DOHH2 (cell line): ENCODE results near the gene ALOX5AP.

Source experiments
- H3F3A ChIP-seq: fragments of 200-600 bp; sonication (generic), shearing (Covaris generic); 2 replicates; pipeline ENCODE4 v1.6.0; 2016; ENCODE audit warnings: antibody characterized with exemption, mild to moderate bottlenecking; ENCODE audit not compliant: control insufficient read depth, insufficient read depth
- H3K27ac ChIP-seq: fragments of 200-600 bp; sonication (generic); 2 replicates; pipeline ENCODE4 v1.5.1; 2014; ENCODE audit warnings: low read depth, mild to moderate bottlenecking, low read length, moderate library complexity
- H3K27me3 ChIP-seq: fragments of 200-600 bp; sonication (generic); 2 replicates; pipeline ENCODE4 v1.6.1; 2014; ENCODE audit warnings: mild to moderate bottlenecking, low read length, mixed read lengths; ENCODE audit not compliant: control insufficient read depth
- H3K36me3 ChIP-seq: fragments of 200-600 bp; sonication (generic); 2 replicates; pipeline ENCODE4 v1.6.1; 2014; ENCODE audit warnings: mild to moderate bottlenecking, low read length, moderate library complexity, mixed read lengths; ENCODE audit not compliant: control insufficient read depth
- H3K4me1 ChIP-seq: fragments of 200-600 bp; sonication (generic); 2 replicates; pipeline ENCODE4 v1.6.1; 2014; ENCODE audit warnings: mild to moderate bottlenecking, low read length, mixed read lengths; ENCODE audit not compliant: control insufficient read depth
- H3K4me2 ChIP-seq: fragments of 200-600 bp; sonication (generic); 2 replicates; pipeline ENCODE4 v1.6.0; 2014; ENCODE audit warnings: mild to moderate bottlenecking, low read length, moderate library complexity
- H3K4me3 ChIP-seq: fragments of 200-600 bp; sonication (generic); 2 replicates; pipeline ENCODE4 v1.5.1; 2014; ENCODE audit warnings: mild to moderate bottlenecking, low read length, mixed read lengths
- H3K79me2 ChIP-seq: fragments of 200-600 bp; sonication (generic); 2 replicates; pipeline ENCODE4 v1.6.1; 2014; ENCODE audit warnings: mild to moderate bottlenecking, low read length, mixed read lengths; ENCODE audit not compliant: control insufficient read depth
- H3K9me2 ChIP-seq: fragments of 200-600 bp; sonication (generic); replicated peaks from 2 replicates; pipeline ENCODE4 v1.6.1; 2014; ENCODE audit warnings: mild to moderate bottlenecking, low read length, mixed read lengths; ENCODE audit not compliant: control insufficient read depth
- H3K9me3 ChIP-seq: fragments of 200-600 bp; sonication (generic); 2 replicates; pipeline ENCODE4 v1.6.1; 2014; ENCODE audit warnings: antibody characterized with exemption, low read length, mixed read lengths; ENCODE audit not compliant: control insufficient read depth, insufficient read depth
- H4K20me1 ChIP-seq: fragments of 200-600 bp; sonication (generic); 2 replicates; pipeline ENCODE4 v1.6.0; 2014; ENCODE audit warnings: low read depth, mild to moderate bottlenecking, antibody characterized with exemption, low read length, moderate library complexity; ENCODE audit not compliant: control insufficient read depth, insufficient read depth
- CTCF ChIP-seq: fragments of 200-600 bp; sonication (generic); IDR thresholded peaks from one replicate; pipeline ENCODE4 v1.5.1; 2014; ENCODE audit warnings: antibody characterized with exemption, mild to moderate bottlenecking, low read depth, low read length; ENCODE audit not compliant: poor library complexity, severe bottlenecking
- EZH2phosphoT487 ChIP-seq: fragments of 200-600 bp; sonication (generic); IDR thresholded peaks from 2 replicates; pipeline ENCODE4 v1.6.1; 2017; ENCODE audit warnings: borderline replicate concordance, mild to moderate bottlenecking, antibody characterized with exemption, low read length, moderate library complexity, mixed read lengths

Gene ALOX5AP

GRCh38 chr13:30805603-30806011 is 70.3 kb downstream of the ALOX5AP start:
- Histone ChIP-seq H3K27ac (no peak overlapping the region), H3K27me3 (no peaks in the 10 kb centered on the region), H3K9me3 (no peaks in the 10 kb centered on the region), H3K79me2 (no peaks in the 10 kb centered on the region), H3F3A (no peaks in the 10 kb centered on the region), H3K36me3 (no peaks in the 10 kb centered on the region), H3K4me2 (no peak overlapping the region), H3K9me2 (no peaks in the 10 kb centered on the region), H4K20me1 (no peaks in the 10 kb centered on the region), H3K4me3 (no peak overlapping the region), H3K4me1 (peaks cover 7% of the 10 kb centered on the region)
- TF ChIP-seq CTCF (no peak), EZH2phosphoT487 (no peak)

- H4K20me1 ChIP-seq = no peaks in the 10 kb centered on the region
- H3K79me2 ChIP-seq = no peaks in the 10 kb centered on the region
- H3K4me2 ChIP-seq = no peak overlapping the region
- no peaks in the 10 kb centered on the region for H3K36me3 ChIP-seq
- H3F3A ChIP-seq = no peaks in the 10 kb centered on the region
- no peaks in the 10 kb centered on the region for H3K27me3 ChIP-seq
- H3K9me3 ChIP-seq = no peaks in the 10 kb centered on the region
- TF ChIP-seq CTCF (no peak), EZH2phosphoT487 (no peak)
- H3K4me1 ChIP-seq = peaks cover 7% of the 10 kb centered on the region
- H3K9me2 ChIP-seq = no peaks in the 10 kb centered on the region
- H3K27ac ChIP-seq = no peak overlapping the region
- H3K4me3 ChIP-seq = no peak overlapping the region
These were observed 71.4 kb downstream of the ALOX5AP start for GRCh38 chr13:30806784-30807183.

- Histone ChIP-seq H4K20me1 (no peaks in the 10 kb centered on the region), H3K9me2 (no peaks in the 10 kb centered on the region), H3K9me3 (no peaks in the 10 kb centered on the region), H3K4me2 (no peak overlapping the region), H3K4me3 (no peak overlapping the region), H3F3A (no peaks in the 10 kb centered on the region), H3K79me2 (no peaks in the 10 kb centered on the region), H3K4me1 (peaks cover 7% of the 10 kb centered on the region), H3K36me3 (no peaks in the 10 kb centered on the region), H3K27me3 (peaks cover 3% of the 10 kb centered on the region; the same call in 1 of the 2 replicates), H3K27ac (no peak overlapping the region)
- TF ChIP-seq CTCF = no peak
- TF ChIP-seq EZH2phosphoT487 = no peak
These were observed 72.0 kb downstream of the ALOX5AP start for GRCh38 chr13:30807392-30807791.

- peaks cover 9% of the 10 kb centered on the region for H3K27me3 ChIP-seq
- H3F3A ChIP-seq = no peaks in the 10 kb centered on the region
- no peaks in the 10 kb centered on the region for H4K20me1 ChIP-seq
- H3K9me2 ChIP-seq = no peaks in the 10 kb centered on the region
- no peak overlapping the region for H3K4me3 ChIP-seq
- H3K79me2 ChIP-seq = no peaks in the 10 kb centered on the region
- H3K4me2 ChIP-seq = no peak overlapping the region
- TF ChIP-seq CTCF = no peak
- TF ChIP-seq EZH2phosphoT487 = no peak
- no peak overlapping the region for H3K27ac ChIP-seq
- H3K36me3 ChIP-seq = no peaks in the 10 kb centered on the region
- no peaks in the 10 kb centered on the region for H3K4me1 ChIP-seq
- H3K9me3 ChIP-seq = no peaks in the 10 kb centered on the region
These were observed 73.3 kb downstream of the ALOX5AP start for GRCh38 chr13:30808600-30808999.
